Activated naive CD8-positive, alpha-beta T cell treated with anti-CD3 and anti-CD28 coated beads, Interleukin-2, amount 50 U/mL, for 24 hours (primary cell): Measurements from ENCODE around the gene TIMM22.
"Not testable (repeated sequence)": the region's sequence is repeated elsewhere in the genome, so short reads cannot be mapped to it uniquely, and the experiment has no call there.

ENCODE experiments used
- ATAC-seq: fragments of 150-1000 bp; cut with Tn5 transposase; one replicate; pipeline ENCODE4 v1.10.0; 2021
- DNase-seq: peaks from one replicate; pipeline ENCODE4 v3.0.0; 2021
- H3K27ac Mint-ChIP-seq: one replicate; pipeline ENCODE4 v1.8.0; 2021; ENCODE audit warnings: mild to moderate bottlenecking, mixed read lengths
- H3K27me3 Mint-ChIP-seq: one replicate; pipeline ENCODE4 v1.8.0; 2021; ENCODE audit warnings: mixed read lengths
- H3K36me3 Mint-ChIP-seq: one replicate; pipeline ENCODE4 v1.8.0; 2021; ENCODE audit warnings: low read depth, mixed read lengths
- H3K4me1 Mint-ChIP-seq: one replicate; pipeline ENCODE4 v1.8.0; 2021; ENCODE audit warnings: mixed read lengths
- H3K4me3 Mint-ChIP-seq: one replicate; pipeline ENCODE4 v1.8.0; 2021; ENCODE audit warnings: mild to moderate bottlenecking, moderate library complexity, mixed read lengths
- H3K9me3 Mint-ChIP-seq: one replicate; pipeline ENCODE4 v1.8.0; 2021; ENCODE audit warnings: mixed read lengths

The TIMM22 gene

DNA sequence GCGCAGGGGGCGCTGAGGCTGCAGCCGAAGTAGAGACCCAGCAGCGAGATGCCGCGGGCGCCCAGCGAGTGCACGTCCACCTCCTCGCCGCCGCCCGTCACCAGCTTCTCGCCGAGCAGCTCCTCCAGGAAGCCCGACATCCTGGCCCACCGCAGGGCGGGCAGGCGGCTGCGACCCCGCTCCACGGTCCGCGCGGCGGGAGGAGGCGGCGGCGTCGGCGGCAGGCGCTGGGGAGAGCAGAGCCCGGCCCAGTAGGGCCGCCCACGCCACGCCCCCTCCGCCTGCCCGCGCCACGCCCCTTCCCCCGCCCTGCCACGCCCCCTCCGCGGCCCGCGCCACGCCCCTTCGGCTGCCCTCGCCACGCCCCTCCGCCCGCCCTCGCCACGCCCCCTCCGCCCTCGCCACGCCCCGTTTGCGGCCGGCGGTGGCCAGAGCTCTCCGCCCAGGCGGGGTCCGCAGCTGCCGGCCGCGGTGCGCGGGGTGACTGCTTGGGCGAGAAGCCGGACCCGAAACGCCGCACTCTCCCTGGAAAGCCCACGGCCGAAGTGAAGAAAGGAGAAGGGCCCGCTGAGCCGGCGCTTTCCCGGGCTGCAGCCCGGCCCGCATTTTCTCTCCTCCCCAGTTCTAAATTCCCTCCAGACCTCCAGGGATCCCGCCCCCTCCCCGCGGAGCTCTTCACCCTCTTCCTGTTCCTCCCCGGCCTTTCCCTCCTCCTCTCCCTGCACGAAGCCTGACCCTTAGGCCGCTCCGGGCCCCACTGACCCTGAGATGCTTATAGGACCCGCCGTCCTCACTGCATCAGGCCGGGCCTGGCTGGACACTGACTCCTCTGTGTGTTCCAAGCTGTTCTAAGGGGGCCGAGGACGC is 17.2 kb upstream of the TIMM22 start, which contains the start of gene NXN:
Gene NXN (minus strand): TSS at position 238 of the 867 bp plus-strand sequence.
- Mint-ChIP-seq H3K4me1 (peaks cover 16% of the 10 kb centered on the region), H3K27ac (no peak within 1 kb of the TSS), H3K27me3 (peaks cover 33% of the 10 kb centered on the region)

GRCh38 chr17:980406-981291 is 16.3 kb upstream of the TIMM22 start:
- H3K4me1 Mint-ChIP-seq, result peaks cover 16% of the 10 kb centered on the region
- H3K36me3 Mint-ChIP-seq, result no peaks in the 10 kb centered on the region
- ATAC-seq, result peak; percentile 68
- H3K27ac Mint-ChIP-seq, result peak overlapping the region; percentile 8
- peak overlapping the region; percentile 71 for H3K4me3 Mint-ChIP-seq
- peak; percentile 68 for DNase-seq
- no peaks in the 10 kb centered on the region for H3K9me3 Mint-ChIP-seq
- peaks cover 25% of the 10 kb centered on the region for H3K27me3 Mint-ChIP-seq

More for the DNA sequence above, 17.2 kb upstream of the TIMM22 start, which contains the start of gene NXN:
- Mint-ChIP-seq H3K4me3 (peak within 1 kb of the TSS; percentile 71), H3K9me3 (no peaks in the 10 kb centered on the region), H3K36me3 (no peaks in the 10 kb centered on the region)
- peak; percentile 69 for ATAC-seq
- peak; percentile 89 for DNase-seq

DNA sequence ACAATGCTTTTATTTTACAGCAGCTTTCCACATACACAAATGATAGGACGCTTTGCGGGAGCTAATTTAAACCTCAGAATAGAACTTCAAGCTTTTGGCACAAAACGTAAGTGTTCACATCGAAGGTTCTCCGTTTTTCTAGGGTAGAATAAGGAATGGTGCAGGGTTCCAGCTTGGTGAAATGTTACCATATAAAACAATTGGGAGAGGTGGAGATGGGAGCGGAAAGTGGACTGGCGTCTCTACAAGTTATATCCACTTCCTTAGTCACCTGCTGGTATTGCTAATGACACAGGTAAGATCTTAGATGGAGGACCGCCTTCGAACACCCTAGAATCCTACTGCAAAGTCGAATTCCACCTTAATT is 15.7 kb upstream of the TIMM22 start:
- DNase-seq (no peak), ATAC-seq (no peak)
- H3K9me3 Mint-ChIP-seq, result no peaks in the 10 kb centered on the region
- peaks cover 21% of the 10 kb centered on the region for H3K27me3 Mint-ChIP-seq
- no peaks in the 10 kb centered on the region for H3K36me3 Mint-ChIP-seq
- H3K4me3 Mint-ChIP-seq, result peak overlapping the region; percentile 59
- H3K4me1 Mint-ChIP-seq, result peaks cover 16% of the 10 kb centered on the region
- peak overlapping the region; percentile 8 for H3K27ac Mint-ChIP-seq

DNA sequence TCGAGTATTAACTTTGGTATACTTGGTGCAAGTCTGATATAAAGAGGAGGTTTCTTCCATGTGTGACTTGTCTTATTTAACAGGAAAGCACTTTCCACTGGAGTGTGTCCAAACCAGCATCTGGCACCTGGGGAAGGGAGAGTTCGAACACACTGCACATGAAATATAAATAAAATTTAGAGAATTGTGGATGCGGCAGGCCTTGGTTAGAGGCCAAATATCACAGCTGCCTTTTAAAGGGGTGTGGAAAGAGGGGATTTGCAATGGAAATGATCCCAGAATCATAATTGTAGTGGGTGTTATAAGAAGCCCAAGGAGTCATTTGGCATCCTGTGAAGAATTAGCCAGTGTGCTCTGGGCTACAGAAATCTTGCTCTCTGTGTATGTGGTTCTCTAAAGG is 13.0 kb upstream of the TIMM22 start:
- H3K4me3 Mint-ChIP-seq, result no peak overlapping the region
- no peaks in the 10 kb centered on the region for H3K27me3 Mint-ChIP-seq
- ATAC-seq (no peak), DNase-seq (no peak)
- no peak overlapping the region for H3K27ac Mint-ChIP-seq
- H3K36me3 Mint-ChIP-seq, result no peaks in the 10 kb centered on the region
- no peaks in the 10 kb centered on the region for H3K9me3 Mint-ChIP-seq
- H3K4me1 Mint-ChIP-seq, result peaks cover 12% of the 10 kb centered on the region

GRCh38 chr17:986322-986929 is 10.5 kb upstream of the TIMM22 start:
- Mint-ChIP-seq H3K4me1 (no peaks in the 10 kb centered on the region), H3K27me3 (no peaks in the 10 kb centered on the region), H3K9me3 (no peaks in the 10 kb centered on the region), H3K27ac (no peak overlapping the region), H3K36me3 (no peaks in the 10 kb centered on the region), H3K4me3 (no peak overlapping the region)
- ATAC-seq, result no peak
- DNase-seq, result no peak

DNA sequence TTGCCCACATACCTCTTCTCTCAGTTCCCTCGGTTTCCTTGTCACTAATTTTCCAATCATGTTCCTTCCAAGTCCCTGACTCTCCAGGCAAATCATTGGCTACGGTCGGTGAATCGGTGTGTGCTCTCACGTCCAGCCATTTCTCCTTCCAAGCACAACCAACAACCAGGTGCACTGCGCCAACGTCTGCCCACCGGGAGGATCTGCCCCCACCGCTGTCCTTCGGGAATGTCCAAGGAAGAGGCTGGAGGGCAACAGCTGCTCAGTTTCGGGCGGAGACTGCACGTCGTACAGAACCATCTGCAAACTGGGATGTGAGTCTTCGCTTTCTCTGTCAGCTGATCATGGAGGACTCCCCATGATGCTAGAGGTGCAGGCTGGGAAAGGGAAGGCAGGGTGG is 9.0 kb upstream of the TIMM22 start:
- no peak overlapping the region for H3K27ac Mint-ChIP-seq
- no peak overlapping the region for H3K4me3 Mint-ChIP-seq
- H3K27me3 Mint-ChIP-seq, result no peaks in the 10 kb centered on the region
- H3K36me3 Mint-ChIP-seq, result no peaks in the 10 kb centered on the region
- ATAC-seq, result no peak
- no peak for DNase-seq
- H3K9me3 Mint-ChIP-seq, result no peaks in the 10 kb centered on the region
- no peaks in the 10 kb centered on the region for H3K4me1 Mint-ChIP-seq

GRCh38 chr17:988561-988960 is 8.4 kb upstream of the TIMM22 start:
- H3K27ac Mint-ChIP-seq, result no peak overlapping the region
- H3K27me3 Mint-ChIP-seq, result no peaks in the 10 kb centered on the region
- ATAC-seq (no peak), DNase-seq (no peak)
- H3K36me3 Mint-ChIP-seq, result no peaks in the 10 kb centered on the region
- peaks cover 4% of the 10 kb centered on the region for H3K9me3 Mint-ChIP-seq
- H3K4me3 Mint-ChIP-seq, result no peak overlapping the region
- H3K4me1 Mint-ChIP-seq, result no peaks in the 10 kb centered on the region

- Mint-ChIP-seq H3K4me1 (peaks cover 10% of the 10 kb centered on the region), H3K9me3 (peaks cover 15% of the 10 kb centered on the region), H3K27ac (no peak overlapping the region), H3K36me3 (no peaks in the 10 kb centered on the region), H3K4me3 (no peak overlapping the region), H3K27me3 (no peaks in the 10 kb centered on the region)
- DNase-seq, result no peak
- ATAC-seq, result no peak
Measured at GRCh38 chr17:992933-993332, 4.0 kb upstream of the TIMM22 start.

- DNase-seq, H3K36me3 Mint-ChIP-seq, H3K27me3 Mint-ChIP-seq, H3K4me3 Mint-ChIP-seq, ATAC-seq, H3K27ac Mint-ChIP-seq: not testable (repeated sequence)
- peaks cover 15% of the 10 kb centered on the region for H3K9me3 Mint-ChIP-seq
- peaks cover 27% of the 10 kb centered on the region for H3K4me1 Mint-ChIP-seq
Measured at GRCh38 chr17:995324-995723, 1.6 kb upstream of the TIMM22 start.

DNA sequence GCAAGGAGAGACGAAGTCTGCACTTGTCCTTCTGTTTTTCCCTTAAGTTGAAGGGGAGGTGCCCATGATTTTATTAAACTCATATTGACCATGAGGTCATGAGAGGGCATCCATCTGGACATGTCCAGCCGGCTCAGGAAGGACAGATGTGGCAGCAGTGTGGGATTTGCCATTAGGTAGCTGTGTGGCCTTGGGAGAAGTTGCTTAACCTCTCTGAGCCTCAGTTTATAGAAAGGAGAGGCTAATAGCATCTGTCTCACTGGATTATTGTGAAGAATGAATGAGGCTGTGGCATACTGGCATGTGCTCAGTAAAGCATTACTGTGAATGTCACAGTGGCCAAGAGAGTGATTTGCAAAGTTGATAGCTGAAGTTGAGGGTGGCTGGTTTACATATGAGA is 1.2 kb downstream of the TIMM22 start:
- Mint-ChIP-seq H3K4me1 (peaks cover 27% of the 10 kb centered on the region), H3K27ac (peak overlapping the region; percentile 100), H3K27me3 (no peaks in the 10 kb centered on the region), H3K4me3 (peak overlapping the region; percentile 96), H3K36me3 (peaks cover 19% of the 10 kb centered on the region), H3K9me3 (peaks cover 15% of the 10 kb centered on the region)
- ATAC-seq (no peak), DNase-seq (no peak)

DNA sequence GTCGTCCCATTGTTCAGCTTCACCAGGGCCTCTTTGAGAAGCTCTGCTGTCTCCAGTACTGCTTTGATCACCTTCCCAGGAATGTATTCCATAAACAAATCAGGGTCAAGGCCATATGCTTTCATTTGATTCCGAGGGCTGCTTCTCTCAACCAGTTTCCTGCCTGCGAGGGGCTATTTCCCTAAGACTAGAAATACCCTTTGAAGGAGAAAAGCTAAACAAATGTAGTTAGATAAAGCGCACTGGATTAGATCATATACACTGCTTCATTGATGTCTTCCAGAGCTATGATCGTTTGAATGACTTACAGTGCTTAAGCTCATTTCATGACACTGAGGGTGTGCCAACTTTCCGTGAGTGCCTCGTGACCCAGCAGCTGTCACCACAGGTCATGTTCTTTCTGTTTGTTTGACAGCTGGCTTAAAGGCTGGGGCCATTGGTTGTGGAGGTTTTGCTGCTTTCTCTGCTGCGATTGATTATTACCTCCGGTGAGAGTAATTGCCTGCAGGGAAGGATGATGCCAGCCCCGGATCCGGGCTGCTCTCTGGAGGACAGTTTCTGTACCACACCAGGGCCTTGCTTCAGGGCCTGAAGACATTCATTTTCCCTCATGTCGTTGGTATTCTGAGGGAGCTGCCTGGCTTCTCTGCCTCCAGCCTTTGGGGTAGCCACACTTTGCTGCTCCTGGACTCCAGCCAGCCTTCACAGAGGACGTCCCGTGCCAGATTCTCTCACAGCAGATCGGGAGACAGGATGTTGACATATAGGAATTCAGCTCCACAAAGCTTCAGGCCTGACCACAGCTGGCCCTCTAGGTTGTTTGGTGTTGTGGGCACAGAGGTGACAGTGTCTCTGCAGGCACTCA is 3.9 kb downstream of the TIMM22 start:
- Mint-ChIP-seq H3K4me3 (no peak overlapping the region), H3K27ac (no peak overlapping the region), H3K9me3 (no peaks in the 10 kb centered on the region), H3K27me3 (no peaks in the 10 kb centered on the region), H3K4me1 (peaks cover 36% of the 10 kb centered on the region), H3K36me3 (peaks cover 21% of the 10 kb centered on the region)
- DNase-seq (no peak), ATAC-seq (no peak)

DNA sequence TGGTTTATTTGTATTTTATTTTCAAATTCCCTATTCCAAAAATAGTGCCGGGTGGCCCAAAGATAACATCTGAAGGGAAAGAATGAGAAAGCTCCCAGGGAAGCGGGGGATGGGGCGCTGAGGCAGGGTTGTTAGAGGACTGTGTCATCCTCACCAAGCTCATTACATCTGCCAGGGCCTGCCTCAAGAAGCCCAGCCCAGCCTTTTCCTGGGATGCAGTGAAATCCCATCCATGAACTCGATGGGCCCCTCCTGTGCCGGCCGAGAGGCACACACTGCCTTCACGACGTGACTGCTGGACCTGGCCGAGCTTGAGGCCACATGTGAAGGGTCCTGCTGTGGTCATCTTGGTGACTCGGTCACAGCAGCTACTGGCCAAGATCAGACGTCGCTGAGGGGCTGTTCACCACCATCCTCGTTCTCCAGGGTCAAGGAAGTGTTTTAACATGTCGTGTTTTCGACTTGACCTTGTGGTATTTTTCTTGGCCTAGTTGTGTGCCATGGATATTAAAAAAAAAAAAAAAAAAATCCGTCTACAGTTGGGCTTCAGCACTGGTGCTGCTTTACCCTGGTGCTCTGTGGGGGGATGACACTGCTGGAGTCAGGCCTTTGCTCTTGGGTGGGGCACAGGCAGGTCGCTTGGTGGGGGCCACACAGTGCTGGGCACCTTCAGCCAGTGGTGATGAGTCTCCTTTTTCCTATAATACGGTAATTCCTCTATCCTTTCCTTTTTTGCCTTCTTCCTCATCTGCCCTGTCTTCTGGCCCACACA is 4.9 kb downstream of the TIMM22 start:
- H3K27ac Mint-ChIP-seq, result no peak overlapping the region
- H3K4me1 Mint-ChIP-seq, result peaks cover 32% of the 10 kb centered on the region
- no peak overlapping the region for H3K4me3 Mint-ChIP-seq
- H3K9me3 Mint-ChIP-seq, result no peaks in the 10 kb centered on the region
- no peak for DNase-seq
- H3K36me3 Mint-ChIP-seq, result peaks cover 21% of the 10 kb centered on the region
- H3K27me3 Mint-ChIP-seq, result no peaks in the 10 kb centered on the region
- ATAC-seq, result no peak

- Mint-ChIP-seq H3K36me3 (peaks cover 21% of the 10 kb centered on the region), H3K27me3 (no peaks in the 10 kb centered on the region), H3K9me3 (no peaks in the 10 kb centered on the region), H3K4me3 (no peak overlapping the region), H3K4me1 (peaks cover 29% of the 10 kb centered on the region), H3K27ac (no peak overlapping the region)
- DNase-seq, result no peak
- ATAC-seq, result no peak
Measured at GRCh38 chr17:1002412-1002753, 5.5 kb downstream of the TIMM22 start.
